GM21723 (cell line): Measurements from ENCODE around the gene CTIF.

ENCODE experiments used
- ATAC-seq: cut with Tn5 transposase; IDR thresholded peaks from one replicate; pipeline ENCODE4 v1.9.1; 2021; ENCODE audit warnings: mild to moderate bottlenecking, moderate library complexity; ENCODE audit not compliant: unreplicated experiment

Gene CTIF

DNA sequence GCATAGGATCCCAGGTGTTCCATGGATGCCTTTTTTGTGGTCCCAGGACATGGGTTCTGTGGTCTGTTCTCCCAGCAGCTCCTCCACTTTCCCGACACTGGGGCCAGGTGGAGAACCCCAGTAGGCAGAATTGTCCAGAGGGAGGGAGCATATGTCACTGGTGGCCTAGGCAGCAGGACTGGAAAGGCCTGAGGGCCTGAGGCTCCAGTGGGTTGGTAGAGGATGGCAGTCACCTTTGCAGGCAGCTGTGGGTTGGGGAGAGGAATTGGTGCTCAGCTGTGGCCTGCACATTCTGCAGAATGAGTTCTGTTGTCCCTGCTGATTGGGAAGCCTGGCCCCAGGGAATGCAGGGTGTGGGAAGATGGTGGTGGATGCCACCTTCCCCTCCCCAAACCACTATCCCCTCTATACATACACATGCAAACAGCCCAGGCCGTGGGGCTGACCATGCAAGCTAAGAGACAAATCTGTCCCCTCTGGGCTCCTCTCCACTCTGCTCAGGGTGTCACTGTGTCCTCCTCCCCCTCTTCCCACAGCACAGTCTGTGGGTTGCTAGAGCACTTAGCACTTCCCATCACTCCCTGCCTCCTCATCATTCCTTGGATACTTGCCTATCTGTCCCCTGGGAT, 11.4 kb downstream of the CTIF start:
- ATAC-seq, result no peak

DNA sequence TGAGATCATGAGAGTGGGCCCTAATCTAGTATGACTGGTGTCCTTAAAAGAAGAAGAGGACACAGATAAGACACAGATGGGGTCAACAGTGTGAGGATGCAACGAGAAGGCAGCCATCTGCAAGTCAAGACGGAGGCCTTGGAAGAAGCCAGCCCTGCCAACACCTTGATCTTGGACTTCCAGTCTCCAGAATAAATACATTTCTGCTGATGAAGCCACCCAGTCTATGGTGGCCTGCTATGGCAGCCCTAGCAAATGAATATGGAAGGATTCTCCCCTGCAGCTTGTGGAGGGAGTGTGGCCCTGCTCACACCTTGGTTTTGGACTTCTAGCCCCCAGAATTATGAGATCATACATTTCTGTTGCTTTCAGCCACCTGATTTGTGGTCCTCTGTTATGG, 12.3 kb downstream of the CTIF start:
- no peak for ATAC-seq

- ATAC-seq, result no peak
Observed at GRCh38 chr18:48552130-48552529, 13.3 kb downstream of the CTIF start.

DNA sequence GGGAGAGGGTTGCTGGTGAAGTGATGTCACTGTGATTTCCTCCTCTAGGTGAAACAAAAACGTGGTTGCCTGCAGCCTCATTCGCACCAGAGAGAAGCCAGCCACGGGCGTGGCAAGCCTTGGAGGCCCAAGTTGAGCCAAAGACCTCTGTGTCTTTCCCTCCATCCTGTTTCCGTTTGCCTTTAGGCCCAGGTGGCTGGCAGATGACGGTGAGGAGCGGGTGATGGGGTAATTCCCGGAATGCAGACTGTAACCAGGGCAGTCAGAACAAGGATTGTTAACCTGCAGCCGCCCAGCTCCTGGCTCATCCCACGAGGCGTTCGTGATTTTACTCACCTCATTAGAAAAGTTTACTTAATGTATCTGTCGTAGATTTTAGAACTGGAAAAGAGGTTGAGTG, 14.4 kb downstream of the CTIF start:
- no peak for ATAC-seq

DNA sequence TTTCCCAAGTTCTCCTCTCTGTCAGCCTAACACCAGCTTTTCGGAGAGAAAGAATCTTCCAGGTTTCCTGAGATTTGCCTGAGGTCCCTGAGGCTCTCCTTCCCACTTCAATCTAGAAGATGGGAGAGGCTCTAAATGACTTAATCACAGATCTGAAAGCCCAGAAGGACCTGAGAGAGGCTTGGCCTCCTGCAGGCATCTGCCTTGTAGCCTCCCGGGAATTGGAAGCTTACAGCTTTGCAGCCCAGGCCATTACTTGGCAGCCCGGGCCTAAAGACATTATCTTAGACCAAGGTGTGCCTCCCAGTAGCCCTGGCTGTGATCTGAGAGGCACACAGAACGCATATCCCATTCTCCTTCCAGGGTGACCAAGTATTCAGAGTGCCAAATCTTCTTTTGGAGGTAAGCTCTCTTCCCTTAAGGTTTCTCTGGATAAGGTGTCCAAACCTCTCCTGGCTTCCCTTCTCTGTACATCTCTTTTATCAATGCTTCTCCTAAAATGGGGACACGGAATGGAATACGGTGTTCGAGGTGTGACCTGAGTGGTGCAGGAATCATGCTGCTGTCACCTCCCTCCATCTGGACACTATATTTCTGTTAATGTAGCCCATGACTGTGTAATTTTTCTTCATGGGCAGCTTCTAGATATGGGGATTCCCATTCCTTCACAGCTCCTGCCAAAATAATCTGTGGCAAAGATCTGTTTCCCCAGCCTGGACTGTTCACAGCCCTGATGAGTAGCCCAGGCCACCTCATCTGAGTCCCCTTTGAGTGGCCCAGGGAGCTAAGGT, 16.0 kb downstream of the CTIF start:
- no peak for ATAC-seq

DNA sequence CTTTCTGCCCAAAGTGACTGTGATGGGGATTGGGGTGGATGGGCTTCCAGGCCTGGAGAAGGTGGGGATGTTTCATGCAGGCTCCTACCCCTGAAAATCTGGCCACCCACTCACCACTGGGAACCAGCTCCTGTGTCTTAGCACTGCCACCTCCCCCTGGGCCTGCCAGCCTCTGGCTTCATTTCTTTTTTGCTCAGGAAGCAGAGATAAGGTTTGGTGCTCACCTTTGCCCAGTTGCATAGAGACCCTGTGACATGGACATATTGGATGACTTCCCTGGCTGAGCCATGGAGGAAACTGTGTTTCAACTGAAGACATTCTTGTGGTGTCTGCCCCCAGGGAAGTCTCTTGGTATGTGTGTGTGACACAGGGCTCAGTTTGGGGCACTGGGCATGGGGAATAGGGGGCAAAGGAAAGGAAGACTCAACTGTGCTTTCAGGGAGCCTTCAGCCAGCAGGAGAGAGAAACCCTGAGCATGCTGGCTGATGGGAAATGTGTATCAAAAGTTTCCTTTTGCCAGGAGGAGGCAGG, 16.7 kb downstream of the CTIF start:
- no peak for ATAC-seq

DNA sequence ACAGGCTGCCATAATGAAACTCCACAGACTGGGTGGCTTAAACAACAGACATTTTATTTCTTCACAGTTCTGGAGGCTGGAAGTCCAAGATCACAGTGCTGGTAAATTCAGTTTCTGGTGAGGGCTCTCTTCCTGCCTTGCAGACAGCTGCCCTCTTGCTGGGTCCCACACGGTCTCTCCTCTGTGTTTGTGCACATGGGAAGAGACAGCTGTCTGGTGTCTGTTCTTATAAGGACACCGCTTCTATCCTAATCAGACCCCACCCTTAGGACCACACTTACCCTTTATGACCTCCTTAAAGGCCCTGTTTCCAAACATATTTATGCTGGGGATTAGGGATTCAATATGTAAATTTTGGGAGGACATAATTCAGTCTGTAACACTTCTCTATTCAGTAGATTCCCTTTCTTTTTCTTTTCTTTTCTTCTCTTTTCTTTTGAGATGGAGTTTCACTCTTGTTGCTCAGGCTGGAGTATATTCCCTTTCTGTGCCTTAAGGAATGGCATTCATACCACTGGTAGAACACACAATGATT, 18.9 kb downstream of the CTIF start:
- no peak for ATAC-seq

DNA sequence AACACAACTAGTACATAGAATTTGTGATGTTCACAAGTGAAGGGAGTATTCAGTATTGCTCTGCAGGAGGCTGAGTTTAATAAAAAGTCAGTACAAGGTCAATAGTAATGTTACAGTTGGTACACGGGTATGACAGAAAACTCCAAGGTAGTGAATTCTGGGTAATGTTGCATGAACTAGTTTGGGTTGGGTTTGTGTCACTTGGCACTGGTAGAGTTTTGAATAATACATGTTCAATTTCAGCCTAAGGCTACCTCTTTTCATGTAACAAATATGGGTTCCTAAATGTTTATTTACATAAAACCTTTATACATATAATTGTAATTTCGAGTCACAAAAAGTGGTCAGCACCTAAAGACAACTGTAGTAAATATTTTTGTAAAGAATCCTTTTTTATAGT, 19.4 kb downstream of the CTIF start:
- ATAC-seq, result no peak

DNA sequence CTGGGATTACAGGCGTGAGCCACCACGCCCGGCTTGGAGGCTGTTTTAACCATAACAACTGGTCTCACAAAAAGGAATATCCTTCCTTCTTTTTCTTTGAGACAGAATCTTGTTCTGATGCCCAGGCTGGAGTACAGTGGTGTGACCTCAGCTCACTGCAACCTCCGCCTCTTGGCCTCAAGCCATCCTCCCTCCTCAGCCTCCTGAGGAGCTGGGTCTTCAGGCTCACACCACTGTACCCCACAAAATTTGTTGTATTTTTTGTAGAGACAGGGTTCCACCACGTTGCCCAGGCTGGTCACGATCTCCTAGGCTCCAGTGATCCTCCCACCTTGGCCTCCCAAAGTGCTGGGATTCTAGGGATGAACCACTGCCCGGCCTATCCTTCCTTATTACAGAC, 21.7 kb downstream of the CTIF start:
- no peak for ATAC-seq

DNA sequence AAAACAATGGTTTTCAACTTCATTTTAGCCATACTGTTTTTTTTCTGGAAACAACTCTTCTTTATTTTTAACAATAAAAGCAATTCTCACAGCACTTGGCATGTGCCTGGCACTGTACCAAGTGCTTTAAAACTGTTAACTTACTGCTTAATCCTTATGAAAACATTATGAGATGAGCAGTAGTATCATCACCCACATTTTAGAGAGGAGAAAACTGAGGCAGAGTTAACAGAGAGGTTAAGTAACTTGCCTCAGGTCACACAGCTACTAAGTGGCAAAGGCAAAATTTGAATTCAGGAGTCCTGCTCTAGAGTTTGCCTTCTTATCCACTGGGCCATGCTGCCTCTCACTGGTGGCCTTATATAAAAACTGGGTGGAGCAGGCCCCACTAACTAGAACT, 23.2 kb downstream of the CTIF start:
- ATAC-seq, result no peak

- ATAC-seq, result no peak
Observed at GRCh38 chr18:48563027-48563426, 24.2 kb downstream of the CTIF start.

GRCh38 chr18:48564139-48564538, 25.3 kb downstream of the CTIF start:
- no peak for ATAC-seq

DNA sequence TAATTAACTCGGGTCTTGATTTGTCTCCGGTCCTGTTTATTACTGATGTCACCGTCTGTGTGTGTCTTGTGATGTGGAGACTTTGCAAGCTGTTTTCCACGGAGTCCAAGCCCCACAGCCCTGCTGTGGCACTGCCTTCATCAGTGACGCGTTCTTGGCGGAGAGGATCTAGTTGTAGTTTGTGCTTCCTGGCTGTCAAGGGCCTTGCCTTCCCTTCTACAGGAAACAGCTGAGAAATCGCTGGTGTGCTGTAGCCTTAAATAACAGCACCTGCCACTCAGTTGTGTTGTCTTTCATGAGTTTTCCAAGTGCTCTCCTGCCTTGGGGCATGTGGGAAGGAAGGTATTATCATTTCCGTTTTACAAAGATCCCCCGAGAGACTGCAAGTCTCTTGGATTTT, 26.3 kb downstream of the CTIF start:
- no peak for ATAC-seq

- ATAC-seq, result no peak
Observed at GRCh38 chr18:48566589-48566988, 27.8 kb downstream of the CTIF start.

DNA sequence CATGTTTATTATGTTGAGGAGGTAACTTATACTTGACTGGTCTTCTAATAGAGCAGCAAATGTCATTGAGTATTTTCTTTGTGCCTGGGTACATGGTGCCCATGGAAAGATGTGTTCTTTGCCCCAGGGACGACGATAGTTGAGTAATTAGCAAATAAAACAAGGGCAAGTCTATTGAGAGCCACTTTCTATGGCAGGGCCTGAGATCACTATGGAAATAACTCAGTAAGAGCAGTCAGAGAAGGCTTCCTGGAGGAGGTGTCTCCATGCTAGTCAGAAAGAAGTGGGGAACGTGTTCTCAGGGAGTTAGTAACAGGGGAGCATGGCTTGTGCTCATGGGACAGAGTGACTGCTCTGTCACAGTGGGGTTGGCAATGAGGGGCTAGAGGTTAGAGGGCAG, 28.6 kb downstream of the CTIF start:
- ATAC-seq, result no peak

DNA sequence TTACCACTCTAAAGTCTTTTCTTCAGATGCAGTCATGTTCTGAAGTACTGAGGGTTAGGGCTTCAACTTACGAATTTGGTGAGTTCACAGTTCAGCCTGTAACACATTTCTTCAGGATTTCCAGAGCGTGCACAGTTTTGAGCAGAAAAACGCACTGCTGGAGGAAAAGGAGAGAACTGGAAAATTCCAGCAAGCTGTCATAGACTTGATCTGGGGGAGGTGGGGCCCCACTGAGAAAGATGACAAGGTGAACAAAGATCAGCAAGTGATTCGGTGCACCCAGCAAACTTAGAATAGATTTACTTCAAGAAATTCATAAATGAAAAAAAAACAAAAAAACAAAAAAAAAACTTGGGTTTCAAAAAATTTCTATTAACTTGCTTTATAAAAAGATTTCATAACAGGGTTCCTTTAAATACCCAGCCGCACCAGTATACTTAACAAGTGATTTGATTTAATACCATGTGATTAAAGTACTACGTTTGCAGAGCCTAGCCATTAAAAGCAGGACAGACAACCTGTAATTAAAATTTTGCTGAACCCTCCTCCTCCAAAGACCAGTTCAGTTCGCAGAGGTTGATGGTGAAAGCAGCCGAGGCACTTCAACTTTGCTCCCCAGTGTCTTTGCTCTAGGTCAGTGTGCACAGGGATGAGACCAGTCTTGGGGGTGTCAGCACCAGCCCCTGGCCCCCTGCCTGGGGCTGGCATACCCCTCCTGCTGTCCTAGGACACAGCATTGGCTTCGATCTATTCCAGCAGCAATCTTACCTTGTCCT, 30.5 kb downstream of the CTIF start:
- ATAC-seq, result no peak

DNA sequence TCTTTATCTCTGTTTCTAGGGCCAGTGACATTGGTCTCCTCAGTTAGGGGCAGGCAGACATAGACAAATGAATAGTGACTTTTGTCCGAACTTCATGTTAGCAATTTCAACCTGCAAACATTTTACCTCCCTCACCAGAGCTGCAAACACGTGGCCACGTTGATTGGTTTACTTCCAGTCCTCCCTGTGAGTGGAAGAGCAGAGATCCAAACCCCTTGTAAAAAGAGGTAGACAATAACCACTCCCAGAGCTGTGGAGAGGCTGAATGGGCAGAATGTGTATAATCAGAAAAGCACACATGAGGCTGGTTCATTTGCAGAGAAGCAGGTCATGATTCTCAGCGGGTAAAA, 31.1 kb downstream of the CTIF start:
- no peak for ATAC-seq

DNA sequence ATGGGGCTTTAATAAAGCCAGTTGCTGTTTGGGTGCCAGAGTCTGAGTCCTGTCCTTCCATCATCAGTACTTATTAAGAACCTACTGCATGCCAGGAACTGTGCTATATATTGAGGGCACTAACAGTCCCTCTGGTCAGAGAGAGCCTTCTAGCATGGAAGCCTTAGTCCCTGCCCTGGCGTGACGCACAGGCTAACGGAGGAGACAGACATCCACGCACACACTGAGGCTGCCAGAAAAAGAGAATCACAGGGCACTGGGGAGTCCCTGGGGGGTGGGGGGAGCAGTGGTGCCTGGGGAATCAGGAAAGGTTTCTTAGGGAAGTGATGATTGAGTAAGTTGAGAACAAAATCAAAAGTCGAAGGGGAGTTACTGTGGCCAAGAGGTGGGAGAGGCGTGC, 31.5 kb downstream of the CTIF start:
- no peak for ATAC-seq

DNA sequence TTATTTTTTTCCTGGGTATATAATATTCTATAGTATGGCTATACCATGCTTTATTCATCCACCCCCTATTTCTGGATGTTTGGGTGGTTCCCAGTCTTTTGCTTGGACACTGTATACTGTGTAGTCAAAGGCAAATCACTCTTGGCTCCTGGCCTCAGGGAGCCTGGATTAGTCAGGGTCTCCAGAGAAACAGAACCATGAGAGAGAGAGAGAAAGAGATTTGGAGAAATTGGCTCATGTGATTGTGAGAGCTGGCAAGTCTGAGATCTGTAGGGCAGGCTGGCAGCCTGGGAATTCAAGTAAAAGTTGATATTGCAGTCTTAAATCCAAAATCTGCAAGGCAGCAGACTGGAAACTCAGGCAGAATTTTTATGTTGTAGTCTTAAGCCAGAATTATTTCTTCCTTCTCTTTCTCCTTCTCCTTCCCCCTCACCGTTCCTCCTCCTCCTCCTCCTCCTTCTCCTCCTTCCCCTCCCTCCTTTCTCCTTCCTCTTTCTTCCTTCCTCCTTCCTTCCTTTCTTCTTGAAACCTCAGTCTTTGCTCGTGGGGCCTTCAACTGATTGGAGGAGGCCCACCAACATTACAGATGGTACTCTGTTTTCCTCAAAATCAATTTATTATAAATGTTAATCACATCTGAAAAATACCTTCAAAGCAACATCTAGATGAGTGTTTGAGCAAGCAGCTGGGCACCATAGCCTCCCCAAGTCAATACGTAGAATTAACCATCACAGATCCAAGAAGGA, 33.0 kb downstream of the CTIF start:
- no peak for ATAC-seq

DNA sequence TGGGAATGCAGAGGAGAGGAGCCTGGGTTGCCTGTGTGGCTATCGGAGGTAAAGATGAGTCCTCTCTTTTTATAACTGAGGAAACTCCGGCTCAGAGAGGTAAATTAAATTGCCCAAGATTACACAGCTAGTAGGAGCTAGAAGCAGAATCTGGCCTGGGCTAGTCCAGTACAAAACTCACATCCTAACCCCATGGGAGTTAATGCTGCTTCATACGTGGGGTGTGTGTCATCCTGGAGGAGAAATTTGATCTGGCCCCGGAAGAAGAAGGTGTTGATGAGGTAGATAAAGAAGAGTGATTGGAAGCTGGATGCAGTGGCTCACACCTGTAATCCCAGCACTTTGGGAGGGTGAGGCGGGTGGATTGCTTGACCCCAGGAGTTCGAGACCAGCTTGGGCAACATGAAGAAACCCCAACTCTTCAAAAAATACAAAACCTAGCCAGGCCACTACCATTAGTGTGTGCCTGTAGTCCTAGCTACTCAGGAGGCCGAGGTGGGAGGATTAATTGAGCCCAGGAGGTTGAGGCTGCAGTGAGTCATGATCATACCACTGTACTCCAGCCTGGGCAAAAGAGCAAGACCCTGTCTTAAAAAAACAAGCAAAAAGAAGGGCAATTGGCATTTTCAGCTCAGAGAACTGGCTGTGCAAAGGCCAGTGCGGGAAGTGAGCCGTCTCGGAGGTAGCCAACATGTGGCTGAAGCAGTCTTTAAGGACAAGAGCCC, 33.7 kb downstream of the CTIF start:
- no peak for ATAC-seq
